ENCODE data around the gene CD44. TPM values are rescaled to one million over a fixed set of nuclear protein-coding genes. Genes with fewer than 3 reads are reported as not detected.

The CD44 gene
- total and polyA plus RNA-seq, 2 donors (not counting 1 experiment from before 2014, with no cell fraction given) = 660 to 980 TPM

- TF ChIP-seq CTCF (conservative IDR thresholded peaks at IDR 0.05 in 1 of 2, IDR thresholded peaks at IDR 0.05 in 1 of 2; ENCODE audit: low read depth in 1 of 2, low read length in 2 of 2) (no peak), EZH2 (IDR thresholded peaks at IDR 0.05; ENCODE audit: low read length, missing control alignments) (no peak)
- H3K27ac ChIP-seq (ENCODE audit: insufficient read depth, low read length) = peak overlapping the region; percentile 87
- H3K36me3 ChIP-seq (ENCODE audit: control insufficient read depth, insufficient read depth, low read length) = peaks cover 4% of the 10 kb centered on the region
- no peaks in the 10 kb centered on the region for H3K9me3 ChIP-seq (ENCODE audit: control insufficient read depth, insufficient read depth, low read depth, low read length)
- H3K4me3 ChIP-seq (replicated peaks in 1 of 4; ENCODE audit: control extremely low read depth in 1 of 4, insufficient read depth in 1 of 4, low read depth in 3 of 4, low read length in 4 of 4) = no peak overlapping the region
- no peak overlapping the region for H3K9ac ChIP-seq (ENCODE audit: insufficient read depth, low read length)
- no peaks in the 10 kb centered on the region for H4K20me1 ChIP-seq (ENCODE audit: control insufficient read depth, extremely low read depth, insufficient read depth, low read length)
- H3K27me3 ChIP-seq (ENCODE audit: control insufficient read depth, insufficient read depth, low read length) = no peaks in the 10 kb centered on the region
- peaks cover 100% of the 10 kb centered on the region for H3K79me2 ChIP-seq (ENCODE audit: control insufficient read depth, insufficient read depth, low read length)
- peaks cover 57% of the 10 kb centered on the region for H3K4me1 ChIP-seq (ENCODE audit: control insufficient read depth, extremely low read depth, insufficient read depth, low read length)
- peak; percentile 56 to 74 for DNase-seq (ENCODE audit: low read depth in 2 of 2)
- no peak overlapping the region for H2AFZ ChIP-seq (ENCODE audit: low read length)
- peak overlapping the region; percentile 17 for H3K4me2 ChIP-seq (ENCODE audit: extremely low read depth, insufficient read depth, low read length)
Observed at GRCh38 chr11:35167426-35167954, 28.5 kb downstream of the CD44 start.

GRCh38 chr11:35168671-35169070 is 29.7 kb downstream of the CD44 start:
- Histone ChIP-seq H3K27me3 (ENCODE audit: control insufficient read depth, insufficient read depth, low read length) (no peaks in the 10 kb centered on the region), H3K4me1 (ENCODE audit: control insufficient read depth, extremely low read depth, insufficient read depth, low read length) (peaks cover 52% of the 10 kb centered on the region), H2AFZ (ENCODE audit: low read length) (no peak overlapping the region), H3K4me2 (ENCODE audit: extremely low read depth, insufficient read depth, low read length) (no peak overlapping the region), H3K27ac (ENCODE audit: insufficient read depth, low read length) (no peak overlapping the region), H4K20me1 (ENCODE audit: control insufficient read depth, extremely low read depth, insufficient read depth, low read length) (no peaks in the 10 kb centered on the region), H3K9me3 (ENCODE audit: control insufficient read depth, insufficient read depth, low read depth, low read length) (no peaks in the 10 kb centered on the region), H3K4me3 (replicated peaks in 1 of 4; ENCODE audit: control extremely low read depth in 1 of 4, insufficient read depth in 1 of 4, low read depth in 3 of 4, low read length in 4 of 4) (no peak overlapping the region), H3K36me3 (ENCODE audit: control insufficient read depth, insufficient read depth, low read length) (peaks cover 4% of the 10 kb centered on the region), H3K79me2 (ENCODE audit: control insufficient read depth, insufficient read depth, low read length) (peaks cover 100% of the 10 kb centered on the region), H3K9ac (ENCODE audit: insufficient read depth, low read length) (no peak overlapping the region)
- TF ChIP-seq EZH2 (IDR thresholded peaks at IDR 0.05; ENCODE audit: low read length, missing control alignments) (no peak), CTCF (conservative IDR thresholded peaks at IDR 0.05 in 1 of 2, IDR thresholded peaks at IDR 0.05 in 1 of 2; ENCODE audit: low read depth in 1 of 2, low read length in 2 of 2) (no peak)
- no peak for DNase-seq (ENCODE audit: low read depth in 2 of 2)

- no peak for TF ChIP-seq EZH2 (IDR thresholded peaks at IDR 0.05; ENCODE audit: low read length, missing control alignments)
- no peak for TF ChIP-seq CTCF (conservative IDR thresholded peaks at IDR 0.05 in 1 of 2, IDR thresholded peaks at IDR 0.05 in 1 of 2; ENCODE audit: low read depth in 1 of 2, low read length in 2 of 2)
- DNase-seq (ENCODE audit: low read depth in 2 of 2) = no peak
- H3K4me2 ChIP-seq (ENCODE audit: extremely low read depth, insufficient read depth, low read length) = no peak overlapping the region
- no peak overlapping the region for H2AFZ ChIP-seq (ENCODE audit: low read length)
- H3K27me3 ChIP-seq (ENCODE audit: control insufficient read depth, insufficient read depth, low read length) = no peaks in the 10 kb centered on the region
- H3K9ac ChIP-seq (ENCODE audit: insufficient read depth, low read length) = no peak overlapping the region
- H3K27ac ChIP-seq (ENCODE audit: insufficient read depth, low read length) = no peak overlapping the region
- no peaks in the 10 kb centered on the region for H4K20me1 ChIP-seq (ENCODE audit: control insufficient read depth, extremely low read depth, insufficient read depth, low read length)
- peaks cover 4% of the 10 kb centered on the region for H3K36me3 ChIP-seq (ENCODE audit: control insufficient read depth, insufficient read depth, low read length)
- H3K4me1 ChIP-seq (ENCODE audit: control insufficient read depth, extremely low read depth, insufficient read depth, low read length) = peaks cover 52% of the 10 kb centered on the region
- H3K79me2 ChIP-seq (ENCODE audit: control insufficient read depth, insufficient read depth, low read length) = peaks cover 100% of the 10 kb centered on the region
- H3K9me3 ChIP-seq (ENCODE audit: control insufficient read depth, insufficient read depth, low read depth, low read length) = no peaks in the 10 kb centered on the region
- no peak overlapping the region for H3K4me3 ChIP-seq (replicated peaks in 1 of 4; ENCODE audit: control extremely low read depth in 1 of 4, insufficient read depth in 1 of 4, low read depth in 3 of 4, low read length in 4 of 4)
Observed at GRCh38 chr11:35169112-35169511, 30.1 kb downstream of the CD44 start.
